Nephron (organoid): ENCODE measurements around the gene NBPF10.
A peak's percentile ranks its signal among the peaks of the same experiment; 100 is the strongest.
"Not testable (repeated sequence)": the region's sequence is repeated elsewhere in the genome, so short reads cannot be mapped to it uniquely, and the experiment has no call there.

Source experiments
- H3K27ac Mint-ChIP-seq, 3 experiments: 2 replicates each; pipeline ENCODE4 v1.8.0; 2020; ENCODE audit warnings: mixed read lengths in 3 of 3, mild to moderate bottlenecking in 2 of 3, moderate library complexity in 1 of 3
- H3K27me3 Mint-ChIP-seq: 2 replicates; pipeline ENCODE4 v1.8.0; 2021; ENCODE audit warnings: low read depth, mild to moderate bottlenecking, moderate library complexity, mixed read lengths
- H3K36me3 Mint-ChIP-seq: 2 replicates; pipeline ENCODE4 v1.8.0; 2020; ENCODE audit warnings: low read depth, mixed read lengths
- H3K4me1 Mint-ChIP-seq: 2 replicates; pipeline ENCODE4 v1.8.0; 2020; ENCODE audit warnings: mixed read lengths
- H3K4me3 Mint-ChIP-seq, 3 experiments: 2 replicates each; pipeline ENCODE4 v1.8.0; 2020; ENCODE audit warnings: mild to moderate bottlenecking in 3 of 3, mixed read lengths in 3 of 3, moderate library complexity in 2 of 3
- H3K9me3 Mint-ChIP-seq: 2 replicates; pipeline ENCODE4 v1.8.0; 2020; ENCODE audit warnings: mixed read lengths
- CTCF ChIP-seq, 3 experiments: fragments of 200-600 bp; sonication (generic); IDR thresholded peaks; one replicate each; pipeline ENCODE4 v1.5.0; 2021; ENCODE audit warnings: antibody characterized with exemption in 3 of 3; ENCODE audit not compliant: unreplicated experiment in 3 of 3

NBPF10 gene

GRCh38 chr1:146144465-146144864 is at the start of gene NBPF10:
NBPF10 (minus strand) TSS chr1:146144804; CDS start chr1:146144769, 35 bp downstream.
- not testable (repeated sequence) for H3K36me3 Mint-ChIP-seq, H3K27ac Mint-ChIP-seq, H3K27me3 Mint-ChIP-seq, H3K9me3 Mint-ChIP-seq, H3K4me1 Mint-ChIP-seq, H3K4me3 Mint-ChIP-seq
- peak in 1 of 3 experiments; percentile 6 for TF ChIP-seq CTCF (IDR thresholded peaks at IDR 0.05; ENCODE audit: unreplicated experiment in 3 of 3)

GRCh38 chr1:146174531-146174930 is 29.9 kb upstream of the NBPF10 start:
- peak overlapping the region; percentile 97 for H3K27ac Mint-ChIP-seq
- H3K4me3 Mint-ChIP-seq: peak overlapping the region; percentile 43 to 67 (median 50)

GRCh38 chr1:146167740-146168139 is 23.1 kb upstream of the NBPF10 start:
- H3K27ac Mint-ChIP-seq, H3K36me3 Mint-ChIP-seq, H3K4me1 Mint-ChIP-seq, H3K9me3 Mint-ChIP-seq, H3K27me3 Mint-ChIP-seq, H3K4me3 Mint-ChIP-seq: not testable (repeated sequence)

More at GRCh38 chr1:146174531-146174930, 29.9 kb upstream of the NBPF10 start:
- H3K36me3 Mint-ChIP-seq, H3K9me3 Mint-ChIP-seq, H3K27me3 Mint-ChIP-seq, H3K4me1 Mint-ChIP-seq: not testable (repeated sequence)

- H3K4me1 Mint-ChIP-seq, H3K27me3 Mint-ChIP-seq, H3K36me3 Mint-ChIP-seq, H3K4me3 Mint-ChIP-seq, H3K9me3 Mint-ChIP-seq, H3K27ac Mint-ChIP-seq: not testable (repeated sequence)
Observed at GRCh38 chr1:146167273-146167672, 22.7 kb upstream of the NBPF10 start.
